Parathyroid adenoma (tissue), 2 donors: Measurements from ENCODE around the gene NAV1.
A peak's percentile ranks its signal among the peaks of the same experiment; 100 is the strongest.

Source experiments
- H2AFZ ChIP-seq: fragments of 300-600 bp; sonication (generic); one replicate; pipeline ENCODE4 v1.7.0; 2017; ENCODE audit warnings: antibody characterized with exemption, mild to moderate bottlenecking
- H3K27ac ChIP-seq: fragments of 300-600 bp; sonication (generic); one replicate; pipeline ENCODE4 v1.7.0; 2017
- H3K27me3 ChIP-seq: fragments of 300-600 bp; sonication (generic); one replicate; pipeline ENCODE4 v1.7.0; 2017; ENCODE audit warnings: low read length; ENCODE audit not compliant: control insufficient read depth, insufficient read depth
- H3K36me3 ChIP-seq: fragments of 300-600 bp; sonication (generic); one replicate; pipeline ENCODE4 v1.7.0; 2017; ENCODE audit warnings: low read length; ENCODE audit not compliant: control insufficient read depth, insufficient read depth
- H3K4me1 ChIP-seq: fragments of 300-600 bp; sonication (generic); one replicate; pipeline ENCODE4 v1.7.0; 2017; ENCODE audit warnings: control low read depth
- H3K4me2 ChIP-seq: fragments of 300-600 bp; sonication (generic); one replicate; pipeline ENCODE4 v1.7.0; 2017; ENCODE audit warnings: low read length
- H3K4me3 ChIP-seq: fragments of 300-600 bp; sonication (generic); one replicate; pipeline ENCODE4 v1.7.0; 2017; ENCODE audit warnings: low read depth, low read length
- H3K79me2 ChIP-seq: fragments of 300-600 bp; sonication (generic); one replicate; pipeline ENCODE4 v1.7.0; 2017; ENCODE audit warnings: control low read depth
- H3K9ac ChIP-seq: fragments of 300-600 bp; sonication (generic); one replicate; pipeline ENCODE4 v1.7.0; 2017; ENCODE audit warnings: mild to moderate bottlenecking
- H3K9me3 ChIP-seq: fragments of 300-600 bp; sonication (generic); one replicate; pipeline ENCODE4 v1.7.0; 2017; ENCODE audit warnings: low read length; ENCODE audit not compliant: control insufficient read depth
- CTCF ChIP-seq: fragments of 300-600 bp; sonication (generic); IDR thresholded peaks from one replicate; pipeline ENCODE4 v1.7.0; 2017; ENCODE audit warnings: antibody characterized with exemption, mild to moderate bottlenecking
- donor health status: primary hyperparathyroidism.

Gene NAV1

GRCh38 chr1:201507360-201507675 is 31.6 kb upstream of the NAV1 start:
- Histone ChIP-seq H3K9ac (peak overlapping the region; percentile 76), H3K9me3 (no peaks in the 10 kb centered on the region), H2AFZ (peak overlapping the region; percentile 69), H3K27me3 (no peaks in the 10 kb centered on the region), H3K79me2 (peaks cover 13% of the 10 kb centered on the region), H3K4me1 (peaks cover 56% of the 10 kb centered on the region), H3K27ac (peak overlapping the region; percentile 99), H3K36me3 (no peaks in the 10 kb centered on the region), H3K4me3 (peak overlapping the region; percentile 81), H3K4me2 (peak overlapping the region; percentile 93)
- no peak for TF ChIP-seq CTCF

DNA sequence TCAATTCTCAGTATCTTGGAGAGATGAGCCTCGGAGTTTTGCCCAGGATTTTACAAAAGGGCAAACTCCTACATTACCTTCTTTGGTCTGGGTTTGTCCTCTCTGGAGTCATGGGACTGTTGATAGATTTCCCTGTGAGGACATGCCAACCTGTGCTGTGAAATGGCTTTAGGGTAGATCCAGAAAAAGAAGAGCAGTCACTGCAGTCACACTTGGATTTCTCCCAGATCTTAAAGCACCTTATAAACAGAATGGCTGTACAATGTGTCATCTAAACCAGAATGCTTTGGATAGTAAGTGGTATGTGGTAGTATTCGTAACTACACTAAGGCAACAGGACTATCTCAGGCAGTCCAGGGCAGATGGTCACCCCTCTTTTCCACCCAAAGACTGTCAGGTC is 30.1 kb upstream of the NAV1 start:
- no peaks in the 10 kb centered on the region for H3K36me3 ChIP-seq
- peaks cover 13% of the 10 kb centered on the region for H3K79me2 ChIP-seq
- no peak for TF ChIP-seq CTCF
- H3K4me3 ChIP-seq, result no peak overlapping the region
- H3K27me3 ChIP-seq, result no peaks in the 10 kb centered on the region
- H3K4me1 ChIP-seq, result peaks cover 49% of the 10 kb centered on the region
- H3K4me2 ChIP-seq, result no peak overlapping the region
- peak overlapping the region; percentile 99 for H3K27ac ChIP-seq
- H3K9ac ChIP-seq, result no peak overlapping the region
- H2AFZ ChIP-seq, result no peak overlapping the region
- H3K9me3 ChIP-seq, result no peaks in the 10 kb centered on the region

- no peaks in the 10 kb centered on the region for H3K36me3 ChIP-seq
- H2AFZ ChIP-seq, result no peak overlapping the region
- no peak overlapping the region for H3K4me2 ChIP-seq
- H3K27me3 ChIP-seq, result no peaks in the 10 kb centered on the region
- no peaks in the 10 kb centered on the region for H3K9me3 ChIP-seq
- no peak overlapping the region for H3K9ac ChIP-seq
- peak overlapping the region; percentile 99 for H3K27ac ChIP-seq
- peaks cover 13% of the 10 kb centered on the region for H3K79me2 ChIP-seq
- no peak overlapping the region for H3K4me3 ChIP-seq
- no peak for TF ChIP-seq CTCF
- peaks cover 40% of the 10 kb centered on the region for H3K4me1 ChIP-seq
Measured at GRCh38 chr1:201509601-201510374, 29.1 kb upstream of the NAV1 start.

DNA sequence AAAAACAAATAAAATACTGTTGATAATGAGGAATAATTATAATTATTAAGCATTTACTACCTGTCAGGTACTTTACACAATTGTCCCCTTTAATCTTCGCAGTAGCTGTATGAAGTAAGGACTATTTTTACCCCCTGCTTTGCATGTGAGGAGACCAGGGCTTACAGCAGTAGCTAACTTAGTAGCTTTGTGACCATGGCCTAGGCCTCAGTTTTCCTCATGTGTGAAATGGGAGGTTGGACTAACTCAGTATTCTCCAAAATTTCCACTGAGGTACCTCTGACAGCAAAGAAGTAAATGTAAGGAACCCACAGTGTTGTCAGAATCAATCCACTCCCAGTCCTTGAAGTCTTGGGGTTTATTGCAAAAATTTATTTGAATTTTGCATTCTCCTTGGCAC is 28.2 kb upstream of the NAV1 start:
- no peaks in the 10 kb centered on the region for H3K36me3 ChIP-seq
- no peaks in the 10 kb centered on the region for H3K9me3 ChIP-seq
- H3K9ac ChIP-seq, result no peak overlapping the region
- no peak overlapping the region for H3K4me2 ChIP-seq
- peaks cover 33% of the 10 kb centered on the region for H3K4me1 ChIP-seq
- H3K27me3 ChIP-seq, result no peaks in the 10 kb centered on the region
- H3K4me3 ChIP-seq, result no peak overlapping the region
- TF ChIP-seq CTCF, result no peak
- no peak overlapping the region for H2AFZ ChIP-seq
- peaks cover 4% of the 10 kb centered on the region for H3K79me2 ChIP-seq
- H3K27ac ChIP-seq, result peak overlapping the region; percentile 98

GRCh38 chr1:201511396-201511940 is 27.5 kb upstream of the NAV1 start:
- Histone ChIP-seq H3K9ac (no peak overlapping the region), H3K79me2 (peaks cover 4% of the 10 kb centered on the region), H3K9me3 (no peaks in the 10 kb centered on the region), H3K4me2 (peak overlapping the region; percentile 62), H3K27ac (peak overlapping the region; percentile 98), H3K36me3 (no peaks in the 10 kb centered on the region), H3K4me1 (peaks cover 32% of the 10 kb centered on the region), H3K27me3 (no peaks in the 10 kb centered on the region), H2AFZ (no peak overlapping the region), H3K4me3 (peak overlapping the region; percentile 35)
- no peak for TF ChIP-seq CTCF
